ENCODE data around the gene RRAGB.
"Not testable (repeated sequence)": the region's sequence is repeated elsewhere in the genome, so short reads cannot be mapped to it uniquely, and the experiment has no call there.

DNA sequence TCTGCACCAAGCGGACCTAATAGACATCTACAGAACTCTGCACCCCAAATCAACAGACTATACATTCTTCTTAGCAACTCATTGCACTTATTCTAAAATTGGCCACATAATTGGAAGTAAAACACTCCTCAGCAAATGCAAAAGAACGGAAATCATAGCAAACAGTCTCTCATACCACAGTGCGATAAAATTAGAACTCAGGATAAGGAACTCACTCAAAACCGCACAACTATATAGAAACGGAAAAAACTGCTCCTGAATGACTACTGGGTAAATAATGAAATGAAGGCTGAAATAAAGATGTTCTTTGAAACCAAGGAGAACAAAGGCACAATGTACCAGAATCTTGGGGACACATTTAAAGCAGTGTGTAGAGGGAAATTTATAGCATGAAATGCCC, 12.5 kb upstream of the RRAGB start:
- TF ChIP-seq, protein P1, sequence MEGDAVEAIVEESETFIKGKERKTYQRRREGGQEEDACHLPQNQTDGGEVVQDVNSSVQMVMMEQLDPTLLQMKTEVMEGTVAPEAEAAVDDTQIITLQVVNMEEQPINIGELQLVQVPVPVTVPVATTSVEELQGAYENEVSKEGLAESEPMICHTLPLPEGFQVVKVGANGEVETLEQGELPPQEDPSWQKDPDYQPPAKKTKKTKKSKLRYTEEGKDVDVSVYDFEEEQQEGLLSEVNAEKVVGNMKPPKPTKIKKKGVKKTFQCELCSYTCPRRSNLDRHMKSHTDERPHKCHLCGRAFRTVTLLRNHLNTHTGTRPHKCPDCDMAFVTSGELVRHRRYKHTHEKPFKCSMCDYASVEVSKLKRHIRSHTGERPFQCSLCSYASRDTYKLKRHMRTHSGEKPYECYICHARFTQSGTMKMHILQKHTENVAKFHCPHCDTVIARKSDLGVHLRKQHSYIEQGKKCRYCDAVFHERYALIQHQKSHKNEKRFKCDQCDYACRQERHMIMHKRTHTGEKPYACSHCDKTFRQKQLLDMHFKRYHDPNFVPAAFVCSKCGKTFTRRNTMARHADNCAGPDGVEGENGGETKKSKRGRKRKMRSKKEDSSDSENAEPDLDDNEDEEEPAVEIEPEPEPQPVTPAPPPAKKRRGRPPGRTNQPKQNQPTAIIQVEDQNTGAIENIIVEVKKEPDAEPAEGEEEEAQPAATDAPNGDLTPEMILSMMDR (IDR thresholded peaks at IDR 0.05) = not testable (repeated sequence)
- not testable (repeated sequence) for TF ChIP-seq EP300, POLR2A, POLR2AphosphoS5 (IDR thresholded peaks at IDR 0.05)
